Activated CD8-positive, alpha-beta memory T cell treated with anti-CD3 and anti-CD28 coated beads, Interleukin-2, amount 10 ng/mL, durations not matched to agents 7 days and 5 days (primary cell): ENCODE data around the gene UCN. TPM values are rescaled to one million over a fixed set of nuclear protein-coding genes. Genes with fewer than 3 reads are reported as not detected.
"Not testable (repeated sequence)": the region's sequence is repeated elsewhere in the genome, so short reads cannot be mapped to it uniquely, and the experiment has no call there.

ENCODE experiments used
- ATAC-seq: fragments of 150-1000 bp; cut with Tn5 transposase; one replicate; pipeline ENCODE4 v1.10.0; 2021; ENCODE audit warnings: moderate library complexity
- CTCF ChIA-PET: fragments of 350-600 bp; sonication (Branson Sonifier 250); formaldehyde crosslinking; loops from one replicate; lab custom pipeline; 2021; ENCODE audit warnings: antibody characterized with exemption; lab: Charles Lee
- DNase-seq: peaks from one replicate; pipeline ENCODE4 v3.0.0-alpha.2; 2020
- H3K27ac Mint-ChIP-seq: one replicate; pipeline ENCODE4 v1.8.0; 2021; ENCODE audit warnings: mild to moderate bottlenecking, mixed read lengths
- H3K27me3 Mint-ChIP-seq: one replicate; pipeline ENCODE4 v1.8.0; 2021; ENCODE audit warnings: mixed read lengths
- H3K36me3 Mint-ChIP-seq: one replicate; pipeline ENCODE4 v1.8.0; 2021; ENCODE audit warnings: mild to moderate bottlenecking, mixed read lengths
- H3K4me1 Mint-ChIP-seq: one replicate; pipeline ENCODE4 v1.8.0; 2021; ENCODE audit warnings: mixed read lengths
- H3K4me3 Mint-ChIP-seq: one replicate; pipeline ENCODE4 v1.8.0; 2021; ENCODE audit warnings: mild to moderate bottlenecking, moderate library complexity, mixed read lengths
- H3K9me3 Mint-ChIP-seq: one replicate; pipeline ENCODE4 v1.8.0; 2022; ENCODE audit warnings: low read depth, mixed read lengths
- total RNA-seq, 2 experiments: library from RNA; stranded (reverse); gene quantifications; one replicate each; pipeline ENCODE4 v1.2.3, GENCODE V29; 2021

The UCN gene, protein sequence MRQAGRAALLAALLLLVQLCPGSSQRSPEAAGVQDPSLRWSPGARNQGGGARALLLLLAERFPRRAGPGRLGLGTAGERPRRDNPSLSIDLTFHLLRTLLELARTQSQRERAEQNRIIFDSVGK
- total RNA-seq = 1 to 10 TPM; 1.1 to 2.6 TPM

DNA sequence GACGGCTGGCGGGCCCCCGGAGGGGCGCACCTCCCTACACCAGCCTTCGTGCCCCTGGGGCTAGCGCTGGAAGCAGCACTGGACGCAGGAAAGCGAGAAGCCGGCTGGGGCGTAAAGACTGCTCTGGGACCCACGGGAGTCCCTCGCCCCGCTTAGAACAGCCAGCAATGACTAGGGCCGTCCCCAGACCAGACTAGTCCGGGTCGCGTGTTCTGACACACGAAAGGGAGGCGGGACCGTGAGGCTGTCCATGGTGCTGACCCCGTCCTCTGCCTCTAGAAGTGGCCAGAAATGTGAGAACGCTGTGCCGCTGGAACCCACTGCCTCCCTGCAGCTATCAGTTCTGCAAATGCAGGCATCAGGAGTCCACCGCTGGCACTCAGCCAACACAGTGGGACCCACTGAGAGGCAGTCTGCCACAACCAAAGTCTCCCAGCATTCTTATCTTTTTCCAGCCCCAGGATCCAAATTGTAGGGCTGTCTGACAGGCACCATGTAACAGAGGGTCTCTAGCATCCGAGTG is at the start of gene UCN:
TSS of gene UCN (minus strand) at position 87 of the 523 bp plus-strand sequence. CDS start 550 bp downstream, outside the sequence.
- ATAC-seq (no peak), DNase-seq (no peak)
- Mint-ChIP-seq H3K4me3 (no peak within 1 kb of the TSS), H3K27me3 (peaks cover 24% of the 10 kb centered on the region), H3K9me3 (no peaks in the 10 kb centered on the region), H3K27ac (no peak within 1 kb of the TSS), H3K36me3 (peaks cover 20% of the 10 kb centered on the region), H3K4me1 (peaks cover 3% of the 10 kb centered on the region)
- CTCF ChIA-PET = interaction anchor here (1.3 kb wide), 1 partner anchor 28 kb away, joined by 3 read pairs; no protein-coding TSS in a partner anchor

GRCh38 chr2:27356382-27357181 is 48.3 kb upstream of the UCN start, which contains the start of gene GTF3C2:
Gene GTF3C2 (minus strand): TSS chr2:27356764. CDS start chr2:27343554, 13,210 bp downstream.
- H3K4me1 Mint-ChIP-seq = peaks cover 47% of the 10 kb centered on the region
- DNase-seq (peak; percentile 97), ATAC-seq (peak; percentile 85)
- H3K4me3 Mint-ChIP-seq = peak within 1 kb of the TSS; percentile 94
- no peaks in the 10 kb centered on the region for H3K9me3 Mint-ChIP-seq
- H3K36me3 Mint-ChIP-seq = peaks cover 13% of the 10 kb centered on the region
- no peaks in the 10 kb centered on the region for H3K27me3 Mint-ChIP-seq
- H3K27ac Mint-ChIP-seq = peak within 1 kb of the TSS; percentile 99
- CTCF ChIA-PET = interaction anchor here (1.0 to 2.8 kb wide), 4 partner anchors 12 to 327 kb away, joined by 3 to 23 read pairs (median 4); partner anchors contain the start of genes EIF2B4 and PPM1G

- Mint-ChIP-seq H3K36me3 (peaks cover 12% of the 10 kb centered on the region), H3K4me1 (peaks cover 48% of the 10 kb centered on the region), H3K27me3 (no peaks in the 10 kb centered on the region), H3K9me3 (no peaks in the 10 kb centered on the region), H3K4me3 (peak overlapping the region; percentile 94), H3K27ac (peak overlapping the region; percentile 99)
- ATAC-seq = peak; percentile 52
- CTCF ChIA-PET = interaction anchor here (0.7 to 2.8 kb wide), 3 partner anchors 13 to 54 kb away, joined by 3 to 23 read pairs (median 5); partner anchors contain the start of genes EIF2B4 and PPM1G
- DNase-seq = no peak
These were observed 47.8 kb upstream of the UCN start for GRCh38 chr2:27356056-27356381.

GRCh38 chr2:27354597-27354927 is 46.3 kb upstream of the UCN start:
- H3K4me3 Mint-ChIP-seq = no peak overlapping the region
- peaks cover 8% of the 10 kb centered on the region for H3K36me3 Mint-ChIP-seq
- H3K4me1 Mint-ChIP-seq = peaks cover 48% of the 10 kb centered on the region

DNA sequence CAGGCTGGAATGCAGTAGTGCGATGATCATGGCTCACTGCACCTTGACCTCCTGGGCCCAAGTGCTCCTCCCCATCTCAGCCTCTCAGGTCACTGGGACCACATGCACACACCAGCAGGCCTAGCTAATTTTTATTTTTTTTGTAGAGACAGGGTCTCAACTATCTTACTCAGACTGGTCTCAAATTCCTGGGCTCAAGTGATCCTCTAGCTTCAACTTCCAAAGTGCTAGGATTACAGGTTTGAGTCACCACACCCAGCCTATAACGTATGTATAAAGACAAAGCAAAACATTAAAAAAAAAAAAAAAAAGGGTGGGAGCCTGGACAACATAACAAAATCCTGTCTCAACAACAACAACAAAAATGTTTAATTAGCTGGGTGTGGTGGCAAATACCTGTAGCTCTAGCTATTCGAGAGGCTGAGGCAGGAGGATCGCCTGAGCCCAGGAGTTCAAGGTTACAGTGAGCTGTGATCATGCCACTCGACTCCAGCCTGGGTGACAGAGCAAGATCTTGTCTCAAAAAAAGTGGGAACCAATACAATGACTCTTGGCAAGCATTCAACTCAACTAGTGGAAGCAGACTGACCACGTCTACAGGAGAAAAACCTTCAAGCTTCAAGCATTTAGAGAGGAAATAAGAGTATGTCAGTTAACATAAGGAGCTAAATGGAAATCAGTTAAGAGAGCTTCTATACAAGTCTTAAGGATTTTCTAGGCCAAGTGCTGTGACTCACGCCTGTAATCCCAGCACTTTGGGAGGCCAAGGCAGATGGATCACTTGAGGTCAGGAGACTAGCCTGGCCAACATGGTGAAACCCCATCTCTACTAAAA is 45.7 kb upstream of the UCN start:
- no peak for DNase-seq
- no peak overlapping the region for H3K4me3 Mint-ChIP-seq

More at GRCh38 chr2:27354597-27354927, 46.3 kb upstream of the UCN start:
- ATAC-seq (no peak), DNase-seq (no peak)
- CTCF ChIA-PET = no interaction called here
- H3K27me3 Mint-ChIP-seq = no peaks in the 10 kb centered on the region
- no peak overlapping the region for H3K27ac Mint-ChIP-seq
- no peaks in the 10 kb centered on the region for H3K9me3 Mint-ChIP-seq

DNA sequence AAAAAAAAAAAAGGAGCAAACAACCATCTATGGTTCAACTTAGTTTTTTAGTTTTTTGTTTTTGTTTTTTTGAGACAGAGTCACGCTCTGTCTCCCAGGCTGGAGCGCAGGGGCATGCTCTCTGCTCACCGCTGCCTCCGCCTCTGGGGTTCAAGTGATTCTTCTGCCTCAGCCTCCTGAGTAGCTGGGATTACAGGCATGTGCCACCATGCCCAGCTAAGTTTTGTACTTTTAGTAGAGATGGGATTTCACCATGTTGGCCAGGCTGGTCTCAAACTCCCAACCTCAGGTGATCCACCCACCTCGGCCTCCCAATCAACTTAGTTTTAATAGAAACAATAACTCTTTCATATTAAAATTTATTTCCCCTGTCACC is 45.1 kb upstream of the UCN start:
- ATAC-seq, H3K27ac Mint-ChIP-seq, H3K27me3 Mint-ChIP-seq, H3K4me3 Mint-ChIP-seq, DNase-seq, H3K9me3 Mint-ChIP-seq: not testable (repeated sequence)
- peaks cover 10% of the 10 kb centered on the region for H3K36me3 Mint-ChIP-seq
- CTCF ChIA-PET = interaction anchor here (1.0 to 1.2 kb wide), 4 partner anchors 10 to 330 kb away, joined by 3 read pairs; no protein-coding TSS in a partner anchor
- H3K4me1 Mint-ChIP-seq = peaks cover 45% of the 10 kb centered on the region

More for the DNA sequence above, 45.7 kb upstream of the UCN start:
- CTCF ChIA-PET = interaction anchor here (1.1 to 1.2 kb wide), 2 partner anchors 15 to 50 kb away, joined by 3 read pairs; no protein-coding TSS in a partner anchor
- no peaks in the 10 kb centered on the region for H3K9me3 Mint-ChIP-seq
- H3K27ac Mint-ChIP-seq = no peak overlapping the region
- H3K4me1 Mint-ChIP-seq = peaks cover 48% of the 10 kb centered on the region
- ATAC-seq = no peak
- H3K36me3 Mint-ChIP-seq = peaks cover 10% of the 10 kb centered on the region
- no peaks in the 10 kb centered on the region for H3K27me3 Mint-ChIP-seq

DNA sequence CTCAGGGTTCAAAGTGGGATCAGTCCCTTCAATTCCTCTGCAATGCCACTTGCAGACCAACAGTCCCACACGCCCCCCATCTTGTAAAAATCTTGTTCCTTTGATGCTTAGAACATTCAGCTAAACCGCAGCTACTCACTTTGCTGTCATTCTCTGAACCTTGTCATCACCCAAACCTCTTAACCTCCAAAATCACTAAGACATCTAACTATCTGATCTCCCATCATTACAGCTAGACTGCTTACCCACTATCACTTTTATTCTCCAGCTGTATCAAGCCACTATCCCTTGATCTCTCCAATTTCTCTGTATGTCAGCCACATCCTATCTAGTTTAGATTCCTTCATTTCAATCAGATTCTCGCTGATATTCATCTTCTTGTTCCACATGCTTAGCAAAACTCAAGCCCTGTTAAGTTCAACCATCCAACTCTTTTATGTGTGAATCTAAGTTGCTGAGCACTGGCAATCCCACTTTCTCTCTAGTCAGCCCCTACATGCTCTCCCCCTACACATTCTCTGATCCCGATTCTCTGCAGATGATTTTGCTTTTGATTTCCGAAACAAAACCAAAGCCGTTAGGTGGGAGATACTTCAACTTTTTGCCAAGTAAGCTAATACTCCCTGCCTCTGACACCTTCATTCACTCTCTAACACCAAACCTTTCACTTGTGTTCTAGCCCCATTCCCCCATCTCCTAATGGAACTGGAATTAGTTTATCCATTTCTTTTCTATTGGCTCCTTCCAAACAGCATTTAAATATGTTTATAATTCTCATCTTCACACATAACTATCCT is 43.8 kb upstream of the UCN start:
- no peaks in the 10 kb centered on the region for H3K9me3 Mint-ChIP-seq
- no peak for ATAC-seq

GRCh38 chr2:27350106-27350693 is 42.0 kb upstream of the UCN start:
- CTCF ChIA-PET = interaction anchor here (1.1 kb wide), 1 partner anchor 333 kb away, joined by 6 read pairs; no protein-coding TSS in a partner anchor
- no peaks in the 10 kb centered on the region for H3K27me3 Mint-ChIP-seq
- H3K9me3 Mint-ChIP-seq = no peaks in the 10 kb centered on the region
- H3K4me3 Mint-ChIP-seq = no peak overlapping the region
- H3K27ac Mint-ChIP-seq = no peak overlapping the region
- no peak for DNase-seq
- H3K4me1 Mint-ChIP-seq = peaks cover 29% of the 10 kb centered on the region
- peaks cover 12% of the 10 kb centered on the region for H3K36me3 Mint-ChIP-seq
- ATAC-seq = no peak

More for the DNA sequence above, 43.8 kb upstream of the UCN start:
- CTCF ChIA-PET = interaction anchor here (0.6 to 1.4 kb wide), 6 partner anchors 8 to 331 kb away, joined by 3 to 4 read pairs (median 3); partner anchors contain the start of genes ATRAID, PPM1G and SLC5A6
- no peak for DNase-seq
- Mint-ChIP-seq H3K27me3 (no peaks in the 10 kb centered on the region), H3K27ac (peak overlapping the region; percentile 9), H3K36me3 (peaks cover 12% of the 10 kb centered on the region), H3K4me3 (peak overlapping the region; percentile 1), H3K4me1 (peaks cover 36% of the 10 kb centered on the region)

DNA sequence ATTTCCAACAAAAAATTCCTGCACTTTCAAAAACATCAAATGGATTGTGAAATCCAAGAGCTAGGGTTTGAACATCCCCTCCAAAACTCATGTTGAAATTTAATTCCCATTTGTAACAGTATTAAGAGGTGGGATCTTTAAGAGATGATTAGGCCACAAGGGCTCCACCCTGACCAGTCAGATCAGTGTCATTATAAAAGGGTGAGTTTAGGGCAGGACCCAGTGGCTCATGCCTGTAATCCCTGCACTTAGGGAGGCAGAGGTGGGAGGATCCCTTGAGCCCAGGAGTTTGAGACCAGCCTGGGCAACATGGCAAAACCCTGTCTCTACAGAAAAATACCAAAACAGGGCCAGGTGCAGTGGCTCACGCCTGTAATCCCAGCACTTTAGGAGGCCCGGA is 39.4 kb upstream of the UCN start:
- H3K9me3 Mint-ChIP-seq = no peaks in the 10 kb centered on the region
- H3K27me3 Mint-ChIP-seq = no peaks in the 10 kb centered on the region
- peaks cover 16% of the 10 kb centered on the region for H3K4me1 Mint-ChIP-seq
- DNase-seq (no peak), ATAC-seq (no peak)
- H3K4me3 Mint-ChIP-seq = no peak overlapping the region
- no peak overlapping the region for H3K27ac Mint-ChIP-seq
- H3K36me3 Mint-ChIP-seq = peaks cover 13% of the 10 kb centered on the region
- CTCF ChIA-PET = no interaction called here

DNA sequence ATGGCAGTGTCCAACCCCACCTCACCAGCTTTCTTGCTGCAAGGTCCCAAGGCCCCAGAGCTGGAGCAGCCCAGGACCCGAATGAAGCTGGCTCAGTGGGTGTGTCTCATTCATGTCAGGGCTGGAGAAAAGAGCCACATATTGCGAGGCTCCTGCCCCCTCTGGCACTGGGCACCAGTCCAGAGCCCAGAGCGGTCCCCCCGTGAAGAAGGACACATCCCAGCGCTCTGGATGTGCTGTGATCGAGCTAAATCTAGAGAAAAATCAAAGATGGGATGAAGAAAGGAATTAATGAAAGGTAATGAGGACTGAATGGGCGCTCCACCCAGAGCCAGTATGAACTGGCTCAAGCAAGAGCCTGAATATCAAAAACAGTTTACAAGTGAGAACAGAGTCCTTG is 27.9 kb upstream of the UCN start:
- Mint-ChIP-seq H3K4me1 (no peaks in the 10 kb centered on the region), H3K36me3 (peaks cover 37% of the 10 kb centered on the region), H3K27me3 (no peaks in the 10 kb centered on the region), H3K27ac (no peak overlapping the region), H3K4me3 (no peak overlapping the region), H3K9me3 (no peaks in the 10 kb centered on the region)
- ATAC-seq (no peak), DNase-seq (no peak)
- CTCF ChIA-PET = interaction anchor here (1.1 to 1.5 kb wide), 2 partner anchors 33 to 56 kb away, joined by 3 to 4 read pairs; no protein-coding TSS in a partner anchor

DNA sequence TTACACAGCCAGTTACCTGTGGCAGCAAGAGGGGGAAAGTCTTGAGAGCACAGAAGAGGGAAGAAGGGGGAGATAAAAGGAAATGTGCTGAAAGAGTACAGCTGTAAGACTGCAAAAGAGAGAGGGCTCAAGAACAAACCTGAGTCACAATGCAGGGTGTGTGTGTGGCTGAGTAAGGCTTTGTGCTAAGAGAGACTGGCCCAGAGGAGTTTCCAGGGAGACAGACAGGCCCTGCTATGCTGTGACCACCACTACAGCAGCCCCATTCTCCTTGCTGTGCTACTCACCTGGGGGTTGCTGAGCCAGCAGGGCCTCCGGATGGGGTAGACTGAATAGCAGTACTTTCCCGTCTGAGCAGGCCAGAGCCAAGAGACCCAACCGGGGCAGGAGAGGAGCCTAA is 27.1 kb upstream of the UCN start:
- Mint-ChIP-seq H3K4me1 (no peaks in the 10 kb centered on the region), H3K27ac (no peak overlapping the region), H3K9me3 (no peaks in the 10 kb centered on the region), H3K36me3 (peaks cover 35% of the 10 kb centered on the region), H3K27me3 (no peaks in the 10 kb centered on the region), H3K4me3 (no peak overlapping the region)
- CTCF ChIA-PET = interaction anchor here (1.1 kb wide), 1 partner anchor 56 kb away, joined by 4 read pairs; no protein-coding TSS in a partner anchor
- ATAC-seq (no peak), DNase-seq (no peak)

DNA sequence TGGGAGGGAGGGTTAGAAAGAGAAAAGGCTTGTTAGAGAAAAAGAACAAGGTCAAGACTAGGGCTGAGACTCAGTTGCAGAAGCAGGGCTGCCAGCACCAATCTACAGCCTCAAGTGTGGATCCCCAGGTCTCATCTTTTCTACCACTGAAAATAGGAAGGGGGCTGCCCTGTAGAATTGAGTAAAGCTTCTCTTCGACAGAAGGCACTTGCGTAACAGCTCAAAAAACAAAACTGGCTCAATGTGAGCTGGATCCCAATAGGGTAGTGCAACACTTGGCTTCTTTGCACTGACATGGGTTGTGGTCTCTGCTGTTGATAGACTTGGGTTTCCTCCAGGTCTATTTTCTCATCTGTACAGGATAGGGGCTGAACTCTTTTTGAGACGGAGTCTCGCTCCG is 16.5 kb upstream of the UCN start:
- Mint-ChIP-seq H3K4me1 (peaks cover 19% of the 10 kb centered on the region), H3K9me3 (no peaks in the 10 kb centered on the region), H3K36me3 (peaks cover 25% of the 10 kb centered on the region), H3K27me3 (no peaks in the 10 kb centered on the region), H3K27ac (no peak overlapping the region), H3K4me3 (no peak overlapping the region)
- no peak for ATAC-seq
- DNase-seq = no peak
- CTCF ChIA-PET = interaction anchor here (0.6 to 3.0 kb wide), 2 partner anchors 45 to 161 kb away, joined by 3 to 11 read pairs; partner anchors contain the start of genes EIF2B4 and SNX17
